Measurements from ENCODE around the gene PDS5A.
"Not testable (repeated sequence)": the region's sequence is repeated elsewhere in the genome, so short reads cannot be mapped to it uniquely, and the experiment has no call there.

PDS5A gene

GRCh38 chr4:39821951-39822350 lies 155.8 kb downstream of the PDS5A start:
- no peak for DNase-seq

- no peak for DNase-seq
These were observed 157.5 kb downstream of the PDS5A start for GRCh38 chr4:39820186-39820585.

- DNase-seq = no peak
These were observed 159.1 kb downstream of the PDS5A start for GRCh38 chr4:39818646-39819045.

GRCh38 chr4:39814403-39815185 lies 163.1 kb downstream of the PDS5A start:
- no peak for DNase-seq

GRCh38 chr4:39813761-39814160 lies 163.9 kb downstream of the PDS5A start:
- not testable (repeated sequence) for DNase-seq

GRCh38 chr4:39813033-39813432 lies 164.7 kb downstream of the PDS5A start:
- DNase-seq = not testable (repeated sequence)

- no peak for DNase-seq
These were observed 165.2 kb downstream of the PDS5A start for GRCh38 chr4:39812500-39812899.

- no peak for DNase-seq
These were observed 169.4 kb downstream of the PDS5A start for GRCh38 chr4:39808231-39808749.

- no peak for DNase-seq
These were observed 175.7 kb downstream of the PDS5A start for GRCh38 chr4:39802005-39802404.

GRCh38 chr4:39792976-39793375 lies 184.7 kb downstream of the PDS5A start:
- not testable (repeated sequence) for DNase-seq

- DNase-seq = no peak
These were observed 185.2 kb downstream of the PDS5A start for GRCh38 chr4:39792529-39792928.

- no peak for DNase-seq
These were observed 185.6 kb downstream of the PDS5A start for GRCh38 chr4:39792128-39792527.

GRCh38 chr4:39786838-39787237 lies 190.9 kb downstream of the PDS5A start:
- no peak for DNase-seq

GRCh38 chr4:39785083-39785482 lies 192.6 kb downstream of the PDS5A start:
- no peak for DNase-seq

- not testable (repeated sequence) for DNase-seq
These were observed 195.7 kb downstream of the PDS5A start for GRCh38 chr4:39781988-39782387.
